ENCODE measurements around the gene GJD2.

GJD2 gene

DNA sequence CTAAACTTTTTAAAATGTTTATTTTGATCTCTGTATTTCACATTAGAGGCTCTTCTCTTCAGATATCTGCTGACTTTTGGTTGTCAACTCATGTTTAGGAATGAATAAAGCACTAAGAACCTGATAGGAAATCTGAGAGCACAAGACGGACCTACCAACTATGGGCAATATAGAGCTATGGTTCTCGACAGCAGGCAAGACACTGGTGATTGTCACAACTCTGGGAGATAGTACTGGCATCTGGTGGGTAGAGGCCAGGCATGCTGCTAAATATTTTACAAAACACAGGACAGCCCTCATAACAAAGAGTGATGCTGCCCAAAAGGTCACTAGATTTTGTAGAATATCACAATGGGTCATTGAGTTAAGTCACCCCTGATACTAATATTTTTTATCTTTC, 17.5 kb upstream of the GJD2 start:
- no peak for DNase-seq

DNA sequence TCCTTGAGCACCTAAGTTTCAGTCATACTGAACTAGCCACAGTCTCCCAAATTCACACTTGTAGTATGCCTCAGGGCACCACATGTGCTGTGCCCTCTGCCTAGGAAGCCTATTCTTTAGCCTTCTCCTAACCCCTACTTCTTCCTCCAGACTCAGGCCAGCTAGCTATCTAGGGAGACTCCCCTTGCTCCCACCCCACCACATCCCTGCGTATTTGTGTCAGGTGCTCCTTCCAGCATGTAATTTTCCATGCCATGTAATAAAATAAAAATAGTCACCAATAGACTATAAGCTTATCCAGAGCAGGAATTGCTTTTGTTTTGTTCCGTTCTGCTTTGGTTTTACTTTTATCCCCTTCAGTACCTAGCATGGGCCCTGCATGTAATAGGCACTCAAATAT, 14.9 kb upstream of the GJD2 start:
- no peak for DNase-seq

DNA sequence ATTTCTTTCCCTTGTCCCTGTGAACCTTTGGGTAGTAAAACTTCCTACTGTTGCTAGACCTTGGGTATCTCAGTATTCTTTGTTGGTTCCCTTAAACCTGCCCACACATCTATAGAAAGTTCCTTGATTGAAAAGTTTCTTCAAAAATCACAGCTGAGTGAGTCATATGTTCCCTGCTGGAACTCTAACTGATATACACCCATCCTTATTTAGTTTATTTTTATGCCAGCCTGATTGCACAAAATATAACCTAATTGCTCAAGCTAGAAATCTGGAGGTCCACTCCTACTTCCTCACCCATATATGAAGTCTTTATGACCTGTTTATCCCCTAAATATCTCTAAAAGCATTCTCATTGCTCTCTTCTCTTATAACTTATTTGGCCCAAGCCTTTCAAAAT, 13.7 kb upstream of the GJD2 start:
- DNase-seq = no peak

DNA sequence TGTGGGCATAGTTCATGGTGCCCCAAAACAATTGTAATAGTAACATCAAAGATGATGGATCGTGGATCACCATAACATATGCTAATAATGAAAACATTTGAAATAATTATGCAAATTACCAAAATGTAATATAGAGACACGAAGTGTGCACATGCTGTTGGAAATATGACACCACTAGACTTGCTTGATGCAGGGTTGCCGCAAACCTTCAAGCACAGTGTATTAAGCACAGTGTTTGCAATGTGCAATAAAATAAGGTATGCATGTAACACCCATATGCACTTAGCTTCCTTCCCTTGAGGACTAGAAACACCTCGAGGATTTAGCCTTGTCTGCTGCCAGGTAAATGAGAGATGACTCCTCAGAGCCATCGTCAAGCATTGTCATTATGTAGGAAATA, 10.9 kb upstream of the GJD2 start:
- DNase-seq = no peak

DNA sequence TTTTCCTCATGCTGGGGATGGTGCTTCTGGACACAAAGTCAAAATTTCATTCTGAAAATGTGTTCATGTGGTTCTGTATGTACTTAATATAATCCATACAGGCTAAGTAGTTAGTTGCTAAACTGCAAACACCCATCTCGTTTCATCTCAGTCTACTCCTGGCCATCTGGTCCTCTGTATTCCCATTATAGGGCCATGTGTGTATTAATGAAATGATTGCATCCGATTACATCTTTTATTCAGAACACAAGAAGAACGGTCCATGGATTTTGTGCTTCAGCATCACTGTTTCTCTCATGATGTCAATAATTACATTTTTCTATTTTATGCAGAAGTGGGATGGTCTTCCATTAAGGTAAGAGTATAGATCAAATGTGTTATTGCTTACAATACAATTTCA, 6.1 kb upstream of the GJD2 start:
- DNase-seq = no peak

DNA sequence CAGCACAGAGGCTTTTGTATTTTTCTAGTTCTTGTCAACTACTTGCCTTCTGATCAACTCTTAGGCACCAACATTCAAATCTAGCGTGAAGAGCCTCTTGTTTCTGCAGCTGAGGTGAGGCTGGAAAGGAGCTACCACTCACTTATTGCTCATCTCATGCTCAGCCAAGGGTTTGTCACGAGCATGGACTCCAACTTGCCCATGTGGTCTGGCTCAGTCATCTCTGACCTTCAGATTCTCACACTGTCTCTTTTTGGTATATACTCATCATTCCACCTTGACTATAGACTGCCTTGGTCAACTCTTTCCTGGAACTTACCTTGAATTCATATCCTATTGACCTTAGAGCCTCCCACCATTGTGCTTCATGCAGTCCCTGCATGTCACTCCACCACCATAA, 5.2 kb upstream of the GJD2 start:
- no peak for DNase-seq

DNA sequence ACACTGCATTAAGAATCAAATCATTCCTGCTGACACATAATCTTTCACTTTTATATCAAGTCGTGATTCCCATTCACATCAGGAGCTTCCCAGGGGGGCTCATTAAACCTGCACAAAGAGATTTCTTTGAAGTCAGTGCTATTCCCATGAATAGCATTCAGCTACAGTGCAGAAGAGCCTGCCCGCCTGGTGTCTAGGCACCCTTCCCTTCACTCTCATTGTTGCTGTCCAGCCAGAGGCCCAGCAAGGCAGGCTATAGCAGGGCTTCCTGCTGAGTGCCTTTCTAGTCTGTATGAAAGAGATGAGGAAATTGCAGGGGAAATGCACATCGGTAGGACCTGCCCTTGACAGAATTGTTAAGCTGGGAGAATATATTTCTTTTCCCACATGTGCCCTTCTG, 4.5 kb upstream of the GJD2 start:
- DNase-seq = no peak

DNA sequence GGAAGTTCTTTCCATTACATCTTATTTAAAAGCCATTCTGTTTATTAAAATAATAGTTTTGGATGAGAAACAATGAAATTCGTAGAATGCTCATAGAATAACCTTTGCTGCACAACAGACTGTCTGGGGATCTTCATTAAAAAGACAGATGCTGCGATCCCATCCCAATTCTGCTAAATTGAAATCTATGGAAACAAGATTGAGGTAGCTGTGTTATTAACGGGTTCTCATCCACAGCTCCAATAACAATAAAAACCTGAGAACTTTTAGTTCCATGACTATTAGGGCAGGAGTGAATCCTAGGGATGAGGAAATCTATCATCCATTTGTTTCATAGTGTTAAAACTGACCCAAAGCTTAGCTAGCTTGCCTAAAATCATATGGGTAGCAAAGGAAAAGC, 2.5 kb upstream of the GJD2 start:
- no peak for DNase-seq

DNA sequence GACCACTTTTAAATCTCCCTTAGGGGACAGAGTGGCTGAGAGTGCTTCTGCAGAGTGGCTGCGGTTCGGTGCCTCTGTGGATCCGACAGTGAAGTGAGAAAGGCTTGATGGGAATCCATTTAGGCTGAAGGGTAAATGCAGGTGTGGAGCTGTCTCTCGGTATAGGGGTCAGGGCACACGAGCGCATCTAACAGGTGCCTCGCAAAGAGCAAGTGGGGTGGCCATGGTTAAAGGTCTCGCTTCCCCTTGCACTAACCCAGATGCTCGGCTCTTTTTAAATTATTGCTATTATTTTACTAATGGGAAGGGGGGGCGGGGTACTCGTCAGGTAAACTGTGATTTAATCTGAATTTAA, 598 bp upstream of the GJD2 start:
- no peak for DNase-seq

DNA sequence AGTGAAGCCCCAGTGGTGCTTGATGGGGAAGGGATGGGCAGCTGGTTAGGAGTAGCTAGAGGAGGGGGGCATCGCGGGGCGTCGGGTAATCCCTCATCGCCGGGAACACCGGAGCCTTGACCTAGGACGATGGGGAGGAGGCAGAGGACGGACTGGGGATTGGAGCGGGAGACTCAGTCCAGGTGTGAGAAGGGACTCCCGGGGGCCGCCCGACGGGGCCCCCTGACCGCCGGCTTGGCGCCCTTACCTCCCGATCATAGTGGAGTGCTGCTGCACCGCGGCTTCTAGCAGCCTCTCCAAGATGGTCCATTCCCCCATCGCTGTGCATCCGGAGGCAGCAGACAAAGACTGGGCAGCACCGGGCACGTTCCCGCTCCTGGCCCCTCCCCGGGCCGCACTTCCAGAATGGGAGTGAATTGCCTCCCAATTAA, 612 bp downstream of the GJD2 start:
- no peak for DNase-seq

DNA sequence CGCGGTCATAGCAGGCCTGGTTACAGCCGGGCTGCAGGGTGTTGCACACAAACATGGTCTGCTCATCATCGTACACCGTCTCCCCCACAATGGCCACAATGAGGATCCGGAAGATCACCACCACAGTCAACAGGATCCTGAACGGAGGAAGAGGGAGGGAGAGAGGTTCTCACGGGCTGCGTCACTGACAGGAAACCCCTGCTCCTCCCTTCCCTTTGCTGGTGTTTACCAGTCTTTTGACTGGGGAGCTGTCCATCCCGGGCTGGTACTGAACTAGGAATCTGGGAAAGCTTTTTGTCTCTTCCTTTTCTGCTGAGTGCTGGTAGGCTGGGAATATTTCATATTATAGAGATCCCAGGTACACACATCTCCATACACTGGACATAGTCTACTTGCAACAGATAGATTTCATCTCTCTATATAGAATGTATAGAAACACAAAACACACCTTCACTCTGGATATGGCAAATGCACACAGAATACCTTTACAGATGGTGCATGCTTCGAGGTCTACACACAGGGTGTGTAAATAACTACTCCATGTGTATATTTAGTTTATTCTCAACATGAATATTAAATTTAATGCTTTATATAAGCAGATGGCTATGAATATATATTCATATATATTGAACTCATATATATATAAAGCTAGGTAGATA, 1.4 kb downstream of the GJD2 start:
- DNase-seq = no peak

DNA sequence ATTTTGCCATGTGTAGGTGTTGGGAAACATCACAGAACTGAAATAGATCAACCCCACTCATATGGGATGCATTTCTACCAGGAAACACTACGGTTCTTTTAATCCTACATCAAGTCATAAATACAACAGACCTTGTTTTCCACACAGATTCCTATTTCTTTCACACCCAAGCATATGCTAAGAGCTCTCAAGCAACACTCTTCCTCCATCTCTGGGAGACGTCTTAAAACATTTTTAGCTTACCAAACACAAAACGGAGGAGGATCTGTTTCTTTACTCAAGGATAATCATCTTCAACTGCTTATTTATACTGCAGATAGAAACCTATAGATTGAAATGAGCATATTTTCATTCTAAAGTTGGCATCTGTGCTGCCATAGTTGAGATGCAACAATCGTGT, 5.1 kb downstream of the GJD2 start:
- DNase-seq = no peak

DNA sequence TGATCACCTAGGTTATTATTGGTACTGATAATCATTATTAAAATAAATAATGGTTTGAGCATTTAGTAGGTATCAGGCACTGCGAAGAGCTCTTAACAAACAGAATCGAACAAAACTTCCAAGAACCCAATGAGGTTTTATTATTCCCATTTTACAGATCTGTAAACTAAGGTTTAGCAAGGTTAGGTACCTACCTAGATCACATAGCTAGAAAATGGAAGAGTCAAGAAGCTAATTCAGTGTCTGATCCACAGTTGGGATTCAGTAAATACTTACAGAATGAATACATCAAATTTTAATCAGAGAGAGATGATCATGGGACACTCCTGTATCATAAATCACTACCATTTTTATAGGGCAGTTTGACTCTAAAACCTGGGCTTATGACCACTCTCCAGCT, 15.5 kb downstream of the GJD2 start:
- no peak for DNase-seq

DNA sequence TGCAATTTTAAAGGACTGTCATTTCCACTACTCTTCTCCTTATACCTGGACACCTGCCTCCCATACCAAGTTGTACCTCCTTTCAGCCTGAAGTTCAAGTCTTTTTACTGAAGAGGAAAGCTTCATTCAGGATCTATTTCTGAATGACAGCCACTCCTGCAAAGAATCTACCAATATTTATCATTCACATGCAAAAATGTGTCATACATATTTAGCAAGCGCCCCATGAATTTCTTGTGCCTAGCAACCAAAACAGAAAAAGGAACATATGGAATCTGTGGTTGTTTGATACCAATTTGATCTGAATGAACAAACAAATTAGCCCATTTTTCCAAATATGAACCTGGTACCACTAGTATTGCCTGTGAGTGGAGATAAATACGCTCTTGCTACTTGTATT, 16.8 kb downstream of the GJD2 start:
- no peak for DNase-seq

DNA sequence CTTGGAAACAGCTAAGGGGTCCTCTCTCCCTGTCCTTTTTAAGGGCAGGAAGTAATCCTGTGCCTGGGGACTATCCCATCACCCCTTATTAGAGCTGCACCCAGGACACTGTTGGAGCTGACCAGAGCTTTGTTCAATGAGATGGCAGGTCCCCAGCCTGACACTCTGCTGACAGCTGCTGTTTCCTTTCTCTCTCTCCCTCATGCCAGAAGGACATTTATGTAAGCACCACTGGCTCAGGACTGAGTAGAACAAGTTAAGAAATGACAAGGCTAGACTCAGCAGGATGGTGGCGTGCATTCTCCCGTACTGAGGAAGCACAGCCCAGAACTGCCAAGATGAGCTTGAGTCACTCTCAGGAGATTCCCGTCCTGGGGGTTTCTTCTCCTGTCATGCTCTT, 17.3 kb downstream of the GJD2 start:
- DNase-seq = no peak

DNA sequence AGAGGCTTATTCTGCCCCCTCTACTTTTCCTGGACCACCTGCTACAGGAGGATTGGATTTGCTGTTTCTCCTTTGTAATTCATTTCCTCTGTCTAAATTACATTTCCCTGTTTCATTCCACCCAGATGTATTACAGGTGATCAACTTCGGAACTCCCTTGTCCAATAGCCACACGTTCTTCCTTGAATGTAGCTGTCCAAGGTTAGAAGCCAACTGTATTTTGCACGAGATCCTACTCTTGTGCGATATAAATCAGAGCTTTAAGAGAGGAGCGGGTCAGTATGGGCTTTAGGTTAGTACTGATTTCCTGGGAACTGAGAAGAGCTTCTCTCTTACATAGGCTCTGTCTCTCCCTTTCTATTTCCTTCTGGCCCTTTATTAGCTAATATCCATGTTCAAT, 20.5 kb downstream of the GJD2 start:
- DNase-seq = no peak

DNA sequence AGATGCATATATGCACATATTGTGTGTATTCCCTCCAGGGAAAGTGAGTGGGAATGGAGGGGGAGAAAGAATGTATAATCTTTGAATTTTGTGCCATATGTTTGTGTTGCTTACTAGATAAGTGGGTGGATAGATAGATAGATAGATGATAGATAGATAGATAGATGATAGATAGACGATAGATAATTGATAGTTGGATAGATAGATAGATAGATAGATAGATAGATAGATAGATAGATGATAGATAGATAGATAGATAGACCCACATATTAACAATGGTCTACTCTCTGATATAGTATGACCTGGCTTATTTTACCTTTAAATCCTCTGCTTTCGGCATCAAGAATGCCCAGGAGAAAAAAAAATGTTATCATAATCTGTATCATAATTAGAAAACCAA, 21.2 kb downstream of the GJD2 start:
- no peak for DNase-seq

DNA sequence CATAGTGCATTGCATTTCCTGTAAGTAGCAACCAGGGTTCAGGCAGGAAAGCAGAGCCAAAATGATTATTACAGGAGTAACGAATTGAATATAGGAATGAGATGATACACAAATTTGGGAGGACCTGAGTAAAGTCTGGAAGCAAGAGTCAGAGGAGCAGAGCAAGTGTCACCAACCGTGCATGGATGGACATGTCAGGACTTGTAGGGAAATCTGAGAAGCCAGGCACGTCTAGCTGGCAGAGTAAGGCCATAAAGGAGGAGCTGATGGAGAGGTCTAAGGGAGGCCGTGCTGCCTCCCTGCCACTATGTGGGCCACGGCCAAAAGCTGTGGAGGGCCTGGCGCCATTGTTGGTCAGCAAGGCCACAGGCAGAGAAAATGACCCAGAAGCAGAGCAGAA, 22.4 kb downstream of the GJD2 start:
- no peak for DNase-seq

DNA sequence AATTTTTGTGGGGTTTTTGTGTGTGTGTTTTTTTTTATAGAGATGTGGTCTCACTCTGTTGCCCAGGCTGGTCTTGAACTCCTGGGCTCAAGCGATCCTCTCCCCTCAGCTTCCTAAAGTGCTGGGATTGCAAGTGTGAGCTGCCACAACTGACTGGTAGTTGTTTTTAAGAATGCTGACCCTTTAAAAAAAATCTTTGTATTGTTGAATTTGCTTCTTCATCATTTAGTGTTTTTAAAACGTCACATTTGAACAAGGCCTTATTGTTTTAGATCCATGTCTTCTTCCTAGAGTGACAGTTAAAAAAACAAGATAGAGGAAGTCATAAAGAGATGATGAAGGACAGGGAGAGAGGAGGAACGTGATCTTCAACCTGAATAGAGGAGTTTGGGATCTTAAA, 24.1 kb downstream of the GJD2 start:
- no peak for DNase-seq

DNA sequence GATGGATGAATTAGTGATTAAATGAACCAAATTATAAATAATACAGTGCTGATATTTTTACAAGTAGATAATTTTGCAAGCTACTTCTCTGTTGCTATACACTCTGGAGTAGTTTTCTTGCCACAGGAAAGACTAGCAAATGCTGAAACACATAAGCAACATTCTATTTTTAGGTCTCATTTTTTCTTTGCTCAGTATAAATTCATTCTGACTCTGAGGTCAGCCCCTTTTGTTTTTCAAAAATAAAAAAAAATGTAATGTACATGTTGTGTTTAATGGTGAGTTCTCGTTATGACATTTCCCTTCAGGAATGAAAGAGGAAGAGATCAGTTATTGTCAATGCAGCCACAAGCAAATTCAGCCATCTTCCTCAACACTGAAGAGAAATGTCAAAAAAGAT, 24.9 kb downstream of the GJD2 start:
- no peak for DNase-seq

DNA sequence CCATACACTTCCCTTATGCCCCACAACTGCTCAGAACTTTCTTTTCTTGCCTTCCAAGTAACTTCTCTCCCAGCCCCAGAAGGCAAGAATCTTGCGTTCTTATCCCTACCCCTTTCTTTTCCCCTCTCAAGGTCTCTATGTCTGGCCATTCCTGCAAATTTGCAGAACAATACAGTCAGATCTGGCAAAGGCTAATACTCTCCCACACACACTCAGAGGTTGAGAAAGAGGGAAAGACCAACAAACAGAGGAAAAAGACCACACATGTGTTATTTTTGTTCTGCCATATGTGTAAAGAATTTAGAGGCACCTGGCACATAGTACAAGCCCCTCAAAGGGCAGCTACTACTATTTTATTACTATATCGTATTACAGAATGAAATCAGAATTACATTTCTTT, 25.7 kb downstream of the GJD2 start:
- DNase-seq = no peak

DNA sequence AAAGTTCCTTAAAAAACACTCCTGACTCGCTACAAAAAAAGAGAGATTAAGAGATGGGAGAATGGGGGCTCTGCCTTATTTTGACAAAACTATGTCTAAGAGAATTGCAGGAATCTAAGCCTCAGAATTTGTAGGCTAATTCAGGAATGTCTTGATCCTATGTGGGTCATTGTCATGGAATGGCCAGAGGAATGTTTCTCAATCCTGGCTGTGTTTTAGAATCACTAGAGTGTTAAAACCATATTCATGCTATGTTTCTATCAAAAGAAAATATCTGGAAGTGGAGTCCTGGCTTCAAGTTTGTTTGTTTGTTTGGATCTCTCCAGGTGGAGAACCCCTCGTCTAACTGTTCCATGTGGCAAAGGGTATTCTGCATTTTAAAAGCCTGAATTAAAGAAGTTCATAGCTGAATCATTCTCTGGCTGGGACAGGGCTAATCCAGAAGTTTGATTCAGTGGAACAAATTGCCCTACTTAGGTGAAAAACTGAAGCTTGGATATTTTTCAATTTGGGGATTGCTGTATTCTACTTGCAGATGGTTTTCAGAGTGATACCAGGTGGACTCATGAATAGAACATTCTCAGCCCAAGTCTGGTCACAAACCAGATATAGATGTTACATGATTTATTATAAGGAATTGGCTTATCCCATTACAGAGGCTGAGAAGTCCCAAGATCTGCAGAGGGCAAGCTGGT, 28.2 kb downstream of the GJD2 start:
- no peak for DNase-seq

DNA sequence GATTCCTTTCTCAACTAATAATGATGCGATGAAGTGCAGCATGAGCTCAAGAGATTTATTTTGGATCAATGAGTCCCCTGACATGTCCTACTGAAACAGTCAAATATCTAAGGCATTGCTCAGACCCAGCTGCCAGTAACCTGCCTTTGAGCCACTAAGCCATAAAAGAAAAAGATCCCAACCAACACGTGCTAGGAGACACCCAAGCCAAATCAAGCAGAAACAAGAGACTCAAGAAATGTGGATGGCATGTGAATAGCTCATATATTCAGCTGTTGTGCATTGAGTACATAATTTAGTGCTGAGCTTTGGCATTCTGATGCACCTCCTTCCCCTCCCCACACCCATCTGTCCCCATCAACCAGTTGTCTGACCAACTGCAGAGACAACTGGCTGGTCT, 29.2 kb downstream of the GJD2 start:
- DNase-seq = no peak

DNA sequence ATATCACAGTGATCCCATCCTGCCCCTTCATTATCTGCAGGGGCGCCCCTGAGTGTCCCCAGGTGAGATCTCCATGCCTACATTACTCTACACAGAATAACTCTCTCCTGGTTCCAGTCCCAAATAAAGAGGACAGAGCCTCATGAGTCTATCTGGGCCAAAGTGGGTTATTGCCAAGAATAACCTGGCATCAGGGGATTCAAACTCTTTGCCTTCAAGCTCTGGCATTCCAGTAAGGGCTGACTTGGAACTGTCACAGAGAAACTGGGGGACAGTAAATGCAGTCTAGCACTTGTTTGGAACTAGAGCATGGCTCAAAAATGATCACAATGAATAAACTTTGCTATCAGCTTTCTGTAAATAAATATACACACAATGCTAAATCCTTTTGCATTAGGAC, 30.3 kb downstream of the GJD2 start:
- DNase-seq = no peak

DNA sequence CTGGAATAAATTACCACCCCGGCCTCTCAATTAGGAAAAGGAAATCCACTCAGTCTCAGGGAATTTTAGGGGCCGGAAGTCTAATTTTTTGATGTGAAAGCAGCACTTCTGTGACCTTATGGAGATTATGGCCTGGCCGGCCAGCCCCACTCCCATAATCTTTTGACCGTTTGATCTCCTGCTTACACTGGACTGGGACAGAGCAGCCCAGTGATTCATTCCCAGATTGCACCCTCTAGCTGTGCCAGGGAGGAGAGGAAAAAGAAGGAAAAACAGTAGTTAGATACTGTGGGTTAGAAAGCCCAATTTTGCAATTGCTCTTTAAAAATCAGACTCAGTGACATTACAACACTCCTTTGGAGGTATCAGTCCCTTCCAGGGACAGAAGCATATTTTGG, 32.4 kb downstream of the GJD2 start:
- DNase-seq = no peak
